Neuronal stem cell (in vitro differentiated cells): Measurements from ENCODE around the gene YIPF3.

Source experiments
- DNase-seq: peaks from one replicate; pipeline ENCODE4 v3.0.0-alpha.2; 2013; ENCODE audit warnings: low spot score
- H2AFZ ChIP-seq: one replicate; pipeline ENCODE4 v1.6.1; 2013; ENCODE audit warnings: mild to moderate bottlenecking, low read length, inconsistent platforms
- H2AK5ac ChIP-seq: 2 replicates; pipeline ENCODE4 v1.6.1; 2013; ENCODE audit warnings: low read depth, mild to moderate bottlenecking, inconsistent platforms, low read length, moderate library complexity, mixed read lengths
- H2BK120ac ChIP-seq: 2 replicates; pipeline ENCODE4 v1.6.1; 2013; ENCODE audit warnings: low read depth, mild to moderate bottlenecking, inconsistent platforms, low read length, moderate library complexity, mixed read lengths
- H2BK12ac ChIP-seq: one replicate; pipeline ENCODE4 v1.6.1; 2013; ENCODE audit warnings: low read length, inconsistent platforms
- H2BK15ac ChIP-seq: 2 replicates; pipeline ENCODE4 v1.6.1; 2013; ENCODE audit warnings: mild to moderate bottlenecking, low read length, inconsistent platforms, mixed read lengths
- H2BK5ac ChIP-seq: one replicate; pipeline ENCODE4 v1.6.1; 2013; ENCODE audit warnings: inconsistent platforms, mild to moderate bottlenecking, low read length, moderate library complexity
- H3K14ac ChIP-seq: one replicate; pipeline ENCODE4 v1.6.1; 2013; ENCODE audit warnings: low read length, inconsistent platforms
- H3K18ac ChIP-seq: 2 replicates; pipeline ENCODE4 v1.6.1; 2013; ENCODE audit warnings: low read length, inconsistent platforms
- H3K23ac ChIP-seq: 2 replicates; pipeline ENCODE4 v1.6.1; 2013; ENCODE audit warnings: low read depth, mild to moderate bottlenecking, mixed read lengths, low read length, inconsistent platforms; ENCODE audit not compliant: poor library complexity
- H3K27ac ChIP-seq: replicated peaks from 3 replicates; pipeline ENCODE4 v1.5.1; 2013; ENCODE audit warnings: low read length, inconsistent platforms
- H3K27me3 ChIP-seq, 3 experiments: 2 replicates each; pipeline ENCODE4 v1.6.1; 2013; ENCODE audit warnings: low read length in 3 of 3, mild to moderate bottlenecking in 2 of 3, inconsistent platforms in 1 of 3, low read depth in 1 of 3, mixed read lengths in 1 of 3, moderate library complexity in 1 of 3; ENCODE audit not compliant: control insufficient read depth in 3 of 3, insufficient read depth in 3 of 3
- H3K36me3 ChIP-seq, 2 donors: replicated peaks in 1 of 2; 2 replicates each; pipeline ENCODE4 v1.6.1; 2013; ENCODE audit warnings: low read length in 2 of 2; ENCODE audit not compliant: control insufficient read depth in 2 of 2, insufficient read depth in 2 of 2
- H3K4ac ChIP-seq: 2 replicates; pipeline ENCODE4 v1.6.1; 2013; ENCODE audit warnings: inconsistent platforms, mild to moderate bottlenecking, low read length, moderate library complexity
- H3K4me1 ChIP-seq, 2 donors: 1 replicate in 1 of 2; 2 replicates in 1 of 2; pipeline ENCODE4 v1.6.1; 2013; ENCODE audit warnings: low read length in 2 of 2, low read depth in 1 of 2; ENCODE audit not compliant: control insufficient read depth in 2 of 2, insufficient read depth in 1 of 2
- H3K4me2 ChIP-seq: one replicate; pipeline ENCODE4 v1.6.1; 2013; ENCODE audit warnings: mild to moderate bottlenecking, low read length, inconsistent platforms; ENCODE audit not compliant: insufficient read depth, poor library complexity, severe bottlenecking
- H3K4me3 ChIP-seq, 2 donors: 2 replicates each; pipeline ENCODE4 v1.5.1; 2013; ENCODE audit warnings: low read length in 2 of 2, mild to moderate bottlenecking in 2 of 2, inconsistent platforms in 1 of 2, moderate library complexity in 1 of 2
- H3K79me1 ChIP-seq: one replicate; pipeline ENCODE4 v1.6.1; 2013; ENCODE audit warnings: low read depth, mild to moderate bottlenecking, inconsistent platforms, low read length, moderate library complexity
- H3K9ac ChIP-seq: one replicate; pipeline ENCODE4 v1.6.1; 2013; ENCODE audit warnings: mild to moderate bottlenecking, low read depth, low read length, inconsistent platforms; ENCODE audit not compliant: poor library complexity
- H3K9me3 ChIP-seq, 2 donors: replicated peaks in 1 of 2; 2 replicates each; pipeline versions ENCODE3 to v1.6.1; 2013; ENCODE audit warnings: low read length in 2 of 2, mild to moderate bottlenecking in 2 of 2, inconsistent platforms in 1 of 2, low read depth in 1 of 2, mixed read lengths in 1 of 2, moderate library complexity in 1 of 2; ENCODE audit not compliant: control insufficient read depth in 2 of 2, insufficient read depth in 1 of 2
- H4K8ac ChIP-seq: one replicate; pipeline ENCODE4 v1.6.1; 2013; ENCODE audit warnings: low read depth, mild to moderate bottlenecking, inconsistent platforms, low read length, moderate library complexity
- H4K91ac ChIP-seq: one replicate; pipeline ENCODE4 v1.6.1; 2013; ENCODE audit warnings: low read length, low read depth, mild to moderate bottlenecking, inconsistent platforms; ENCODE audit not compliant: poor library complexity
- WGBS, 2 donors: extraction: QIAGEN DNeasy Blood & Tissue Kit; methylation state at CpG; one replicate each; pipeline ENCODE4 v1.1.7; 2013; ENCODE audit warnings: missing lambda C conversion rate in 2 of 2, mixed read lengths in 1 of 2; ENCODE audit not compliant: insufficient read length in 2 of 2, insufficient replicate concordance in 1 of 2; ENCODE audit errors: extremely low coverage in 2 of 2; 5-methylcytosine and 5-hydroxymethylcytosine counted together

YIPF3 gene

DNA sequence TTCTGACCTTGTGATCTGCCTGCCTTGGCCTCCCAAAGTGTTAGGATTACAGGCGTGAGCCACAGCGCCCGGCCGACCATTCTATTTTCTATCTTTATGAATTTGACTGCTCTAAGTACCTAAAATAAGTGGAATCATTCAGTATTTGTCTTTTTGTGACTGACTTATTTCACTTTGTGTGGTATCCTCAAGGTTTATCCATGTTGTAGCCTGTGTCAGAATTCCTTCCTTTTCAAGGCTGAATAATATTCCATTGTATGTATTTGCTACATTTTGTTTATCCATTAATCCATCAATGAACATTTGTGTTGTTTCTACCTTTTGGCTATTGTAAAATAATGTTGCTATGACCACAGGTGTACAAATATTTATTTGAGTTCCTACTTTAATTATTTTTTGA is 44.2 kb downstream of the YIPF3 start:
- no peak overlapping the region for H3K4me2 ChIP-seq
- no peaks in the 10 kb centered on the region for H3K36me3 ChIP-seq
- no peaks in the 10 kb centered on the region for H3K79me1 ChIP-seq
- H3K27ac ChIP-seq = no peak overlapping the region
- H4K91ac ChIP-seq = no peak overlapping the region
- H3K18ac ChIP-seq = no peak overlapping the region
- H3K4ac ChIP-seq = no peak overlapping the region
- no CpG with 5 or more reads among the region's 4 CpGs for WGBS, 2 donors
- H2BK12ac ChIP-seq = no peak overlapping the region
- no peak overlapping the region for H4K8ac ChIP-seq
- no peak overlapping the region for H3K23ac ChIP-seq
- no peak overlapping the region for H2BK120ac ChIP-seq
- no peak overlapping the region for H2BK15ac ChIP-seq
- H2BK5ac ChIP-seq = no peak overlapping the region
- H2AFZ ChIP-seq = no peak overlapping the region
- peaks cover 0 to 11% (median 0%) of the 10 kb centered on the region in 3 experiments for H3K27me3 ChIP-seq
- no peak overlapping the region for H3K9ac ChIP-seq
- no peak overlapping the region for H2AK5ac ChIP-seq
- DNase-seq = no peak
- H3K4me1 ChIP-seq = peaks cover 9 to 11% of the 10 kb centered on the region in 2 donors
- H3K4me3 ChIP-seq = no peak overlapping the region
- no peak overlapping the region for H3K14ac ChIP-seq
- peaks cover 0 to 2% of the 10 kb centered on the region in 2 donors for H3K9me3 ChIP-seq

GRCh38 chr6:43471399-43471798 is 45.3 kb downstream of the YIPF3 start:
- no peak overlapping the region for H4K8ac ChIP-seq
- no peak overlapping the region for H3K18ac ChIP-seq
- H2BK120ac ChIP-seq = no peak overlapping the region
- DNase-seq = no peak
- H3K9me3 ChIP-seq = peaks cover 0 to 2% of the 10 kb centered on the region in 2 donors
- H3K23ac ChIP-seq = no peak overlapping the region
- H3K79me1 ChIP-seq = no peaks in the 10 kb centered on the region
- no peak overlapping the region for H4K91ac ChIP-seq
- peaks cover 0 to 19% (median 0%) of the 10 kb centered on the region in 3 experiments for H3K27me3 ChIP-seq
- no peak overlapping the region for H2BK15ac ChIP-seq
- H3K27ac ChIP-seq = no peak overlapping the region
- H3K9ac ChIP-seq = no peak overlapping the region
- H3K4me1 ChIP-seq = peaks cover 9% of the 10 kb centered on the region in 2 donors
- H2AFZ ChIP-seq = no peak overlapping the region
- H3K4ac ChIP-seq = no peak overlapping the region
- H3K36me3 ChIP-seq = no peaks in the 10 kb centered on the region
- no peak overlapping the region for H2AK5ac ChIP-seq
- WGBS, 2 donors = no CpG with 5 or more reads among the region's 1 CpG
- H2BK12ac ChIP-seq = no peak overlapping the region
- no peak overlapping the region for H3K4me3 ChIP-seq
- no peak overlapping the region for H2BK5ac ChIP-seq
- no peak overlapping the region for H3K14ac ChIP-seq
- no peak overlapping the region for H3K4me2 ChIP-seq

DNA sequence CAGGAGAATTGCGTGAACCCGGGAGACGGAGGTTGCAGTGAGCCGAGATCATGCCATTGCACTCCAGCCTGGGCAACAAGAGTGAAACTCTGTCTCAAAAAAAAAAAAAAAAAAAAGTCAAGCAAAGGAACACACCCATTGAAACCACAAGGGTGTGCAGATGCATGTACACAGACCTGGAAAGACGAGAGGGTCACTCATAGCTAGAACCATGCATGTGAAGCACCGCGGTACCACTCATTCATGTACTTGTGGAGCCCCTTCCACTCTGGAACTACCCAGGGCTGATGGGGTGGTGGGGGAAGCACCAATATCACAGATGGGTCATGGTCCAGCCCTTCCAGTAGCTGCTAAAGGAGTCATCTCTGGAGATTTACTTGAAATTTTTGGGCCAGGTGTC is 46.8 kb downstream of the YIPF3 start:
- Histone ChIP-seq H3K9ac (no peak overlapping the region), H3K9me3 (peaks cover 0 to 2% of the 10 kb centered on the region in 2 donors), H2AFZ (no peak overlapping the region), H3K4me2 (no peak overlapping the region), H2BK120ac (no peak overlapping the region), H3K4me1 (peaks cover 9% of the 10 kb centered on the region in 2 donors), H2BK5ac (no peak overlapping the region), H3K27me3 (peaks cover 0 to 23% (median 0%) of the 10 kb centered on the region in 3 experiments), H3K4me3 (no peak overlapping the region), H4K8ac (no peak overlapping the region), H3K27ac (no peak overlapping the region), H2BK12ac (no peak overlapping the region), H3K36me3 (no peaks in the 10 kb centered on the region), H3K18ac (no peak overlapping the region), H3K14ac (no peak overlapping the region), H2BK15ac (no peak overlapping the region), H2AK5ac (no peak overlapping the region), H4K91ac (no peak overlapping the region), H3K79me1 (no peaks in the 10 kb centered on the region), H3K23ac (no peak overlapping the region), H3K4ac (no peak overlapping the region)
- DNase-seq = no peak
- no CpG with 5 or more reads among the region's 7 CpGs for WGBS, 2 donors

GRCh38 chr6:43468748-43469681 is 47.7 kb downstream of the YIPF3 start:
- H2BK5ac ChIP-seq = peak overlapping the region; percentile 45
- no peaks in the 10 kb centered on the region for H3K79me1 ChIP-seq
- H3K18ac ChIP-seq = peak overlapping the region; percentile 76
- H3K9me3 ChIP-seq = peaks cover 0 to 2% of the 10 kb centered on the region in 2 donors
- H4K91ac ChIP-seq = no peak overlapping the region
- peak overlapping the region; percentile 11 for H2BK120ac ChIP-seq
- H3K23ac ChIP-seq = no peak overlapping the region
- H3K4ac ChIP-seq = no peak overlapping the region
- no peak overlapping the region for H3K9ac ChIP-seq
- no peak overlapping the region for H3K4me2 ChIP-seq
- no peak overlapping the region for H3K4me3 ChIP-seq
- H2BK12ac ChIP-seq = no peak overlapping the region
- peak overlapping the region; percentile 86 for H2AFZ ChIP-seq
- peaks cover 0 to 23% (median 0%) of the 10 kb centered on the region in 3 experiments for H3K27me3 ChIP-seq
- H3K36me3 ChIP-seq = no peaks in the 10 kb centered on the region
- no CpG with 5 or more reads among the region's 13 CpGs for WGBS, 2 donors
- no peak for DNase-seq
- no peak overlapping the region for H3K27ac ChIP-seq
- H4K8ac ChIP-seq = peak overlapping the region; percentile 66
- peaks cover 9% of the 10 kb centered on the region in 2 donors for H3K4me1 ChIP-seq
- H2BK15ac ChIP-seq = peak overlapping the region; percentile 22
- H2AK5ac ChIP-seq = no peak overlapping the region
- no peak overlapping the region for H3K14ac ChIP-seq
